HUES48 (cell line): ENCODE results near the gene EFNB2.

Experiments
- H3K27ac ChIP-seq: one replicate; pipeline ENCODE4 v1.7.0; 2013; ENCODE audit warnings: low read depth, low read length, inconsistent platforms
- H3K27me3 ChIP-seq: 2 replicates; pipeline ENCODE4 v1.6.1; 2013; ENCODE audit warnings: mild to moderate bottlenecking, low read length; ENCODE audit not compliant: control insufficient read depth, insufficient read depth
- H3K36me3 ChIP-seq: 2 replicates; pipeline ENCODE4 v1.6.1; 2013; ENCODE audit warnings: low read length; ENCODE audit not compliant: control insufficient read depth, insufficient read depth
- H3K4me1 ChIP-seq: 2 replicates; pipeline ENCODE4 v1.6.1; 2013; ENCODE audit warnings: mild to moderate bottlenecking, low read length; ENCODE audit not compliant: control insufficient read depth, insufficient read depth
- H3K4me3 ChIP-seq: 2 replicates; pipeline ENCODE4 v1.5.1; 2013; ENCODE audit warnings: mild to moderate bottlenecking, low read depth, low read length
- H3K9ac ChIP-seq: 2 replicates; pipeline ENCODE4 v1.6.1; 2013; ENCODE audit warnings: mild to moderate bottlenecking, low read depth, low read length, moderate library complexity
- H3K9me3 ChIP-seq: 2 replicates; pipeline ENCODE4 v1.6.1; 2013; ENCODE audit warnings: low read length; ENCODE audit not compliant: control insufficient read depth, insufficient read depth

EFNB2 gene

GRCh38 chr13:106548064-106548696 is 12.7 kb upstream of the EFNB2 start:
- H3K27me3 ChIP-seq: no peaks in the 10 kb centered on the region
- no peaks in the 10 kb centered on the region for H3K4me1 ChIP-seq
- H3K9me3 ChIP-seq: no peaks in the 10 kb centered on the region
- H3K4me3 ChIP-seq: no peak overlapping the region
- no peak overlapping the region for H3K27ac ChIP-seq
- peaks cover 97% of the 10 kb centered on the region for H3K36me3 ChIP-seq
- no peak overlapping the region for H3K9ac ChIP-seq

DNA sequence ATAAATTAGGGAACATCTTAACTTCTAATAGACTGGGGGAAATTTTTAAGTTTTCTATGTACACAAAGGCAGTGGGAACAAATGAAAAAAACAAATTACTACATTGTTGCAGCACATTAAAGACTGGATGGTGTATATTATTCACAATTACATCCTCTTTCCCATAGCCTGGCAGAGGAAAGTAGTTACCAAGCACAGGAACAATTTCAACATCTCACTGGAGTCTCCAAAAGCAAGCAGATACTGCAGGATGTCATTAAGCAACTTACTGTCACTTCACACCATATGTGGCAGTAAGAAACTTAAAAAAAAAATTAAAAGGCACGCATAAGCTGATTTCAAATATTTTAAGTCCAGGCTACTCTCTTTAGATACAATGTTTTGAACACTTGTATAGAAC is 6.4 kb upstream of the EFNB2 start:
- peaks cover 61% of the 10 kb centered on the region for H3K36me3 ChIP-seq
- no peaks in the 10 kb centered on the region for H3K27me3 ChIP-seq

DNA sequence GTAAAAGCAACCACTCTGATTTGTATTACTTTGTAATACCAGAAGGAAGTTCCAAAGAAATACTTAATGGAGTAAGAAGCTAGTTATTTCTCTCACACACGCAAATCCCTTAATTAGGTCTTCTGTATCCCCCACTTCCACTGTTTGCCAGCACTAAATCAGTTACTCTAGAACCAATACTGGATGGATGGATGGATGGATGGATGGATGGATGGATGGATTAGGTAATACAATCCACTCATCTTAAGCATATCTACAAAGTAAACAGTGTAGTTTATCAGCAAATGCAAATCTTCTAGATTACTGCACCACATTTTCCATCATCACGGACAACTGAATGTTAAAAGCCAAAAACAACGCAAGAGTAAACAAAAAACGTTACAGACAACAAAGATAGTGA is 5.2 kb upstream of the EFNB2 start:
- H3K27me3 ChIP-seq: no peaks in the 10 kb centered on the region
- H3K4me1 ChIP-seq: peaks cover 6% of the 10 kb centered on the region; the same call in 1 of the 2 replicates
- no peaks in the 10 kb centered on the region for H3K9me3 ChIP-seq
- peaks cover 49% of the 10 kb centered on the region for H3K36me3 ChIP-seq
- H3K4me3 ChIP-seq: no peak overlapping the region
- H3K27ac ChIP-seq: no peak overlapping the region
- H3K9ac ChIP-seq: no peak overlapping the region

More for the DNA sequence above, 6.4 kb upstream of the EFNB2 start:
- H3K9me3 ChIP-seq: no peaks in the 10 kb centered on the region
- no peak overlapping the region for H3K27ac ChIP-seq
- H3K4me1 ChIP-seq: peaks cover 6% of the 10 kb centered on the region; the same call in 1 of the 2 replicates
- H3K9ac ChIP-seq: no peak overlapping the region
- no peak overlapping the region for H3K4me3 ChIP-seq

GRCh38 chr13:106537521-106537920 is 2.1 kb upstream of the EFNB2 start:
- Histone ChIP-seq H3K4me3 (no peak overlapping the region), H3K4me1 (peaks cover 15% of the 10 kb centered on the region), H3K27ac (peak overlapping the region; percentile 9), H3K27me3 (peaks cover 17% of the 10 kb centered on the region), H3K36me3 (peaks cover 19% of the 10 kb centered on the region), H3K9me3 (no peaks in the 10 kb centered on the region), H3K9ac (no peak overlapping the region)

- H3K36me3 ChIP-seq: peaks cover 8% of the 10 kb centered on the region
- H3K9ac ChIP-seq: 0 out of 2 replicates have a peak overlapping the region, but pooled peaks have one; percentile 28
- H3K27me3 ChIP-seq: peaks cover 28% of the 10 kb centered on the region
- H3K27ac ChIP-seq: peak overlapping the region; percentile 11
- no peaks in the 10 kb centered on the region for H3K9me3 ChIP-seq
- peaks cover 26% of the 10 kb centered on the region for H3K4me1 ChIP-seq
- H3K4me3 ChIP-seq: peak overlapping the region; percentile 72
Observed at GRCh38 chr13:106536244-106537034, 977 bp upstream of the EFNB2 start.

- Histone ChIP-seq H3K27ac (no peak overlapping the region), H3K36me3 (no peaks in the 10 kb centered on the region), H3K27me3 (peaks cover 39% of the 10 kb centered on the region), H3K4me1 (peaks cover 42% of the 10 kb centered on the region), H3K9me3 (no peaks in the 10 kb centered on the region), H3K9ac (no peak overlapping the region), H3K4me3 (peak overlapping the region; percentile 72)
Observed at GRCh38 chr13:106534639-106535551, 567 bp downstream of the EFNB2 start.

DNA sequence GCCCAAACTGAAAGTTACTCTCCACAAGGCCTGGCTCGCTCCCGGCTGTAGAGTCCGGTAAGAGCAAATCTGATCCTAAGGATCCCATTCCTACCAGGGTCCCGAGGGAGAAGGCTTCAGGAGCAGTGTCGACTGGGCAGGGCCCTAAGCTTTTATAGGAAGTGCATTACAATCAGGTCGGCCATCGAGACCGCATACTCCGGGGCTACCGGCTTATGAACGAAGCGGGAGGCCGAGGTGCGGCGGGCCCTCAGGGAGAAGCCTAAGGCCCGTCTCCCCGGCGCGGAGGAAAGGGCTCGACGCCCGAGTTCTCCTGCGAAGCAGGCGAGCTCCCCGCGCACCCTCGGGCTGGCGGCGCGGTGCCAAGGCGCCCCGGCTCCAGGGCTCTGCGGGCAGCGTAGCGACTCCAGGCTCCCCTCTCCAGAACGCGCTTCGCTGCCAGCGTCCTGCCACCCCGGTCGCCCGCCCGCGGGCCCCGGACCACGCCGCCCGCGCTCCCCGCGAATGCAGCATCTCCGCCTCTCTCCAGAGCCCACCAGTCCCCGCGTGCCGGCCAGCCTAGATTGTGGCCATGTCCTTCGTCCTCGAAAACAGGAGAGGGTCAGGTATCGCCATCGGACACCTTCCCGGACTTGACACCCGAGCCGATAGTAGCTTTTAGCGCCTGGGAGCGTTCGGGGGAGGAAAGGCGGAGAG is 1.4 kb downstream of the EFNB2 start:
- Histone ChIP-seq H3K27me3 (peaks cover 39% of the 10 kb centered on the region), H3K9me3 (no peaks in the 10 kb centered on the region), H3K4me1 (peaks cover 50% of the 10 kb centered on the region), H3K9ac (no peak overlapping the region; the same call in 1 of the 2 replicates), H3K27ac (peak overlapping the region; percentile 21), H3K4me3 (peak overlapping the region; percentile 72), H3K36me3 (no peaks in the 10 kb centered on the region)

DNA sequence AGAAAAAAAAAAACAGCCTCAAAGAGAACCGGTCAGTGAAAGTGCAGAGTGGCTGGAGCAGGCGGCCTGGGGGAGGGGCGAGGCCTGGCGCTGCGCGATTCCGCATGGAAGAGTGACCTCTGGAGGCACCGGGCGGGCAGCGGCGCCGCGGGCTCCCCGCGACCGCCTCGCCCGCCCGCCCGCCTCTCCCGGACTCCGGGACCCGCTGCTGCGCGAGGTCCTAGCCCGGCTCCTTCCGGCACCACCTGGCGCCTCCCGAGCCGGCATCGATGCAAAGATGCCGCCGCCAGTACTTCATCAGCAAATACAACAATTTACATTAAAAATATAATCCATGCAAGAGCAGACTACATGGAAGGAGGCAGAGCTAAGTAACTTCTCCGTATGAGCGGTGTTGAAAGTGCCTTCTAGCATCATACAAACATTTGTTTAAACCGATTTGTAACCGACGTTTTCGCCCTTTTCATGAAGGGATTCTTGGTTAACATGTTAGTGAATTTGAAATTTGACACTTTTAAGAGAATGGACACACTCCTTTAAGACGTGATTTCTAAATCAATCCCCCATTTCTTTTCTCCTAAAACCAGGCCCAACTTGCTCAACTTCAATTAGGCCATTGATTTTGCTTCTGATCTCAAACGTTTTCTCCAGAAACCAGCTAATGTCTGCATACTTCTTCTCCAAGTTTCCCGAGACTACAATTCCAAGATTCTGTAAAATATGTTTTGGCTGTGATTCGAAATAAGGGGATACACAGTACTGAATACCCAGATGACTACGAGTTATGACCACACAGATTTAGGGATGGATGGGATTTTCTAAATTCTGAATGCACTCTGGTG is 2.1 kb downstream of the EFNB2 start:
- Histone ChIP-seq H3K27ac (peak overlapping the region; percentile 21), H3K9me3 (no peaks in the 10 kb centered on the region), H3K36me3 (no peaks in the 10 kb centered on the region), H3K4me3 (peak overlapping the region; percentile 72), H3K9ac (no peak overlapping the region; the same call in 1 of the 2 replicates), H3K27me3 (peaks cover 39% of the 10 kb centered on the region), H3K4me1 (peaks cover 57% of the 10 kb centered on the region)

DNA sequence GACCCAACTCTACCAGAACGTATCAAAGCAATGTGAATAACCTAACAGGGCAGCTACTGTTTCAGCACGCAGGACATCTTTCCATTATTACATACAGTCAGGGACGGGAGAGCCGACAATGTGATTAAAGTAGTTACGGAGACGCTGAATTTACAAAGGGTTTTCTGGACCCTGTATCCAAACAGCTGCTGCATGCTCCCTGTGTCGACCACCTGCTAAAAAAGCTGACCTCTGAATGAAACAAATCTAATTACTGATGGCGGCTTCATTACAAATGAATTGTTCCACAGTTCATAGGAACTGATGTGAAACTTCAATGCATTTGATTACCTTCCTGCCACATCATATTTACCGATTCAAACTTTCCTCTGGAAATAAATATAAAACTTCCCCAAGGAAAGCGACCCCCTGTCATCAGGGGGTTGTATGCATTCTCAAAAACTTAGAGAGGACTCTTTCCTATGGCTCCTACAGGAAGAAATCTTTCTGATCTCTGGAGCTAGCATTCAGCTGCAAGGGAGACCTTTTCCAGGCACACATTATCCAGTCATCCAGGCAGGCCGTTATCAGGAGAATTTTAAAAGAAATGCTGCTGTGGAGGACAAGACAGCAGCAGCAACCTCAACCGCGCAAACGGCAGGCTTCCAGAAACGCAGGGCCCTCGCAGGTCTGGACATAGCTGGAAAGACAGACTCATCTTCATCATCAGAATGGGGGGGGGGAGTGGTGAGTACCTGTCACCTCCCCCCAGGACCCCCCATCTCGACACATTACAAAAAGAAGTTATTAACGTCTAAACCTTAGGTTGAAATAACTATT is 3.1 kb downstream of the EFNB2 start:
- peaks cover 61% of the 10 kb centered on the region for H3K4me1 ChIP-seq
- peaks cover 47% of the 10 kb centered on the region for H3K27me3 ChIP-seq
- peak overlapping the region; percentile 23 for H3K27ac ChIP-seq
- H3K9ac ChIP-seq: no peak overlapping the region
- no peaks in the 10 kb centered on the region for H3K36me3 ChIP-seq
- no peaks in the 10 kb centered on the region for H3K9me3 ChIP-seq
- peak overlapping the region; percentile 72 for H3K4me3 ChIP-seq
